SH-SY5Y (cell line): ENCODE measurements around the gene MEIS1.

Source experiments
- GATA2 ChIP-seq: IDR thresholded peaks from 2 replicates; pipeline ENCODE4 v1.6.1; 2011; ENCODE audit warnings: mild to moderate bottlenecking, low read depth, low read length
- GATA3 ChIP-seq: IDR thresholded peaks from 2 replicates; pipeline ENCODE4 v1.6.1; 2011; ENCODE audit warnings: low read depth, mild to moderate bottlenecking, low read length, moderate library complexity

GRCh38 chr2:66587216-66587615 is 152.3 kb downstream of the MEIS1 start:
- no peak for TF ChIP-seq GATA3
- no peak for TF ChIP-seq GATA2
